H9 (cell line): Measurements from ENCODE around the gene GLB1L. TPM values are rescaled to one million over a fixed set of nuclear protein-coding genes. Genes with fewer than 3 reads are reported as not detected.
A peak's percentile ranks its signal among the peaks of the same experiment; 100 is the strongest.

Experiments used
- DNase-seq: peaks from one replicate; pipeline ENCODE4 v3.0.0-alpha.2; 2017
- H2AFZ ChIP-seq: one replicate; pipeline ENCODE4 v1.6.1; 2013; ENCODE audit warnings: mild to moderate bottlenecking, low read length, control low read depth, moderate library complexity
- H2AK5ac ChIP-seq: 2 replicates; pipeline ENCODE4 v1.6.1; 2013; ENCODE audit warnings: low read length, control low read depth, mixed read lengths; ENCODE audit not compliant: insufficient read length
- H2BK120ac ChIP-seq: one replicate; pipeline ENCODE4 v1.6.1; 2013; ENCODE audit warnings: low read depth, mild to moderate bottlenecking, low read length, control low read depth, inconsistent platforms; ENCODE audit not compliant: poor library complexity, severe bottlenecking
- H2BK12ac ChIP-seq: 2 replicates; pipeline ENCODE4 v1.6.1; 2013; ENCODE audit warnings: low read length, control low read depth, mixed read lengths, low read depth; ENCODE audit not compliant: insufficient read length
- H2BK15ac ChIP-seq: 2 replicates; pipeline ENCODE4 v1.6.1; 2013; ENCODE audit warnings: low read depth, low read length, control low read depth
- H2BK20ac ChIP-seq: one replicate; pipeline ENCODE4 v1.6.1; 2013; ENCODE audit warnings: low read depth, mild to moderate bottlenecking, low read length, control low read depth, inconsistent platforms; ENCODE audit not compliant: poor library complexity, severe bottlenecking
- H2BK5ac ChIP-seq: 2 replicates; pipeline ENCODE4 v1.6.1; 2013; ENCODE audit warnings: low read length, control low read depth, mixed read lengths; ENCODE audit not compliant: insufficient read length
- H3K14ac ChIP-seq: 2 replicates; pipeline ENCODE4 v1.6.1; 2013; ENCODE audit warnings: low read length, control low read depth; ENCODE audit not compliant: insufficient read depth
- H3K18ac ChIP-seq: 2 replicates; pipeline ENCODE4 v1.6.1; 2013; ENCODE audit warnings: low read depth, mild to moderate bottlenecking, mixed read lengths, low read length, control low read depth; ENCODE audit not compliant: insufficient read length
- H3K23ac ChIP-seq: 2 replicates; pipeline ENCODE4 v1.6.1; 2013; ENCODE audit warnings: low read length, control low read depth, mixed read lengths, low read depth; ENCODE audit not compliant: insufficient read length
- H3K23me2 ChIP-seq: 2 replicates; pipeline ENCODE4 v1.6.1; 2013; ENCODE audit warnings: low read depth, mild to moderate bottlenecking, mixed read lengths, low read length, control low read depth; ENCODE audit not compliant: insufficient read length, poor library complexity, severe bottlenecking
- H3K27ac ChIP-seq: 2 replicates; pipeline ENCODE4 v1.5.1; 2013; ENCODE audit warnings: low read length, control low read depth, mixed read lengths, low read depth; ENCODE audit not compliant: insufficient read length
- H3K27me3 ChIP-seq: 2 replicates; pipeline ENCODE4 v1.6.1; 2013; ENCODE audit warnings: low read length, control low read depth, inconsistent platforms; ENCODE audit not compliant: insufficient read depth
- H3K4ac ChIP-seq: 2 replicates; pipeline ENCODE4 v1.6.1; 2013; ENCODE audit warnings: low read depth, mild to moderate bottlenecking, control low read depth, inconsistent platforms, low read length, moderate library complexity
- H3K4me1 ChIP-seq: 2 replicates; pipeline ENCODE4 v1.6.1; 2013; ENCODE audit warnings: low read length, control low read depth, inconsistent platforms; ENCODE audit not compliant: insufficient read depth
- H3K4me2 ChIP-seq: 2 replicates; pipeline ENCODE4 v1.6.1; 2013; ENCODE audit warnings: low read length, control low read depth, mixed read lengths; ENCODE audit not compliant: insufficient read length, insufficient read depth
- H3K56ac ChIP-seq: 2 replicates; pipeline ENCODE4 v1.6.1; 2013; ENCODE audit warnings: low read depth, mild to moderate bottlenecking, mixed read lengths, low read length, control low read depth; ENCODE audit not compliant: insufficient read length
- H3K79me1 ChIP-seq: 2 replicates; pipeline ENCODE4 v1.6.1; 2013; ENCODE audit warnings: low read depth, mild to moderate bottlenecking, moderate library complexity, low read length, control low read depth, inconsistent platforms; ENCODE audit not compliant: insufficient read depth, poor library complexity, severe bottlenecking
- H3K79me2 ChIP-seq: 2 replicates; pipeline ENCODE4 v1.6.1; 2013; ENCODE audit warnings: low read length, control low read depth, inconsistent platforms; ENCODE audit not compliant: insufficient read depth
- H3K9ac ChIP-seq: 2 replicates; pipeline ENCODE4 v1.6.1; 2013; ENCODE audit warnings: low read length, control low read depth, mixed read lengths; ENCODE audit not compliant: insufficient read length; ENCODE audit errors: extremely low read depth
- H3K9me3 ChIP-seq: one replicate; pipeline ENCODE4 v1.6.1; 2013; ENCODE audit warnings: low read depth, low read length, inconsistent platforms; ENCODE audit not compliant: control insufficient read depth
- H3T11ph ChIP-seq: one replicate; pipeline ENCODE4 v1.6.1; 2013; ENCODE audit warnings: mild to moderate bottlenecking, low read length, control low read depth, inconsistent platforms
- H4K20me1 ChIP-seq: one replicate; pipeline ENCODE4 v1.6.1; 2013; ENCODE audit not compliant: control insufficient read depth, insufficient read length, insufficient read depth
- H4K5ac ChIP-seq: 2 replicates; pipeline ENCODE4 v1.6.1; 2013; ENCODE audit warnings: low read depth, mild to moderate bottlenecking, mixed read lengths, low read length, control low read depth; ENCODE audit not compliant: insufficient read length
- H4K8ac ChIP-seq: replicated peaks from 2 replicates; pipeline ENCODE4 v1.6.1; 2013; ENCODE audit warnings: low read length, control low read depth, mixed read lengths, low read depth; ENCODE audit not compliant: insufficient read length
- H4K91ac ChIP-seq: 2 replicates; pipeline ENCODE4 v1.6.1; 2013; ENCODE audit warnings: low read depth, mild to moderate bottlenecking, moderate library complexity, mixed read lengths, low read length, control low read depth; ENCODE audit not compliant: insufficient read length
- H3K27ac Mint-ChIP-seq, 3 experiments: 2 replicates in 2 of 3; 3 replicates in 1 of 3; pipeline ENCODE4 v1.8.0; 2020 to 2021; ENCODE audit warnings: mixed read lengths in 3 of 3, mild to moderate bottlenecking in 1 of 3, moderate library complexity in 1 of 3
- H3K27me3 Mint-ChIP-seq: 2 replicates; pipeline ENCODE4 v1.8.0; 2021; ENCODE audit warnings: low read depth, mild to moderate bottlenecking, moderate library complexity, mixed read lengths
- H3K36me3 Mint-ChIP-seq, 3 experiments: 2 replicates in 2 of 3; 3 replicates in 1 of 3; pipeline ENCODE4 v1.8.0; 2020 to 2021; ENCODE audit warnings: low read depth in 3 of 3, mixed read lengths in 3 of 3; ENCODE audit not compliant: insufficient read depth in 1 of 3
- H3K4me1 Mint-ChIP-seq, 2 experiments: 2 replicates each; pipeline ENCODE4 v1.8.0; 2020; ENCODE audit warnings: mixed read lengths in 2 of 2
- H3K4me3 Mint-ChIP-seq, 2 experiments: 2 replicates in 1 of 2; 3 replicates in 1 of 2; pipeline ENCODE4 v1.8.0; 2020 to 2021; ENCODE audit warnings: mild to moderate bottlenecking in 2 of 2, mixed read lengths in 2 of 2, moderate library complexity in 1 of 2
- H3K9me3 Mint-ChIP-seq, 2 experiments: 2 replicates in 1 of 2; 3 replicates in 1 of 2; pipeline ENCODE4 v1.8.0; 2020; ENCODE audit warnings: mild to moderate bottlenecking in 2 of 2, mixed read lengths in 2 of 2, moderate library complexity in 1 of 2
- CTCF ChIP-seq: fragments of 200-600 bp; sonication (generic); conservative IDR thresholded peaks from 3 replicates; pipeline ENCODE4 v1.8.0; 2021; ENCODE audit warnings: antibody characterized with exemption, mild to moderate bottlenecking
- WGBS: extraction: QIAGEN DNeasy Blood & Tissue Kit; methylation state at CpG from one replicate; pipeline ENCODE4 v1.1.7; 2013; ENCODE audit warnings: missing lambda C conversion rate, low lambda C conversion rate, mixed read lengths; ENCODE audit not compliant: insufficient read length; ENCODE audit errors: extremely low coverage; 5-methylcytosine and 5-hydroxymethylcytosine counted together
- total RNA-seq: library from RNA; stranded (reverse); gene quantifications from 2 replicates; pipeline ENCODE4 v1.2.1, GENCODE V29; 2021

Gene GLB1L
- total RNA-seq, 1 experiment from 2014 or later, result 6.5 TPM

GRCh38 chr2:219207134-219207883 is 37.9 kb downstream of the GLB1L start:
- Histone ChIP-seq H3K4me1 (no peaks in the 10 kb centered on the region), H3K27me3 (no peaks in the 10 kb centered on the region), H2BK120ac (no peak overlapping the region), H3K18ac (no peak overlapping the region), H3K4me2 (peak overlapping the region; percentile 67), H2AK5ac (no peak overlapping the region), H4K91ac (no peak overlapping the region), H3K56ac (no peak overlapping the region), H2BK5ac (no peak overlapping the region), H4K8ac (no peak overlapping the region), H3K4ac (no peak overlapping the region), H3K23me2 (peaks cover 4% of the 10 kb centered on the region), H2BK20ac (no peak overlapping the region), H2BK15ac (no peak overlapping the region), H3T11ph (no peak overlapping the region), H2AFZ (no peak overlapping the region), H3K79me2 (no peaks in the 10 kb centered on the region), H3K9me3 (no peaks in the 10 kb centered on the region), H3K14ac (no peak overlapping the region), H3K79me1 (no peaks in the 10 kb centered on the region), H3K27ac (no peak overlapping the region), H2BK12ac (no peak overlapping the region), H3K23ac (no peak overlapping the region), H4K20me1 (no peaks in the 10 kb centered on the region), H3K9ac (peak overlapping the region; percentile 3), H4K5ac (no peak overlapping the region)
- H3K4me3 Mint-ChIP-seq, result peak overlapping the region; percentile 83 to 88
- no CpG with 5 or more reads among the region's 22 CpGs for WGBS
- H3K9me3 Mint-ChIP-seq, result peaks cover 3% of the 10 kb centered on the region in 2 experiments; a peak in 3 of 5 replicates
- peaks cover 8 to 13% of the 10 kb centered on the region in 2 experiments for H3K4me1 Mint-ChIP-seq
- peak overlapping the region in 2 of 3 experiments; percentile 1 to 63; a peak in 3 of 7 replicates for H3K27ac Mint-ChIP-seq
- no peak for DNase-seq
- peaks cover 10% of the 10 kb centered on the region for H3K27me3 Mint-ChIP-seq
- H3K36me3 Mint-ChIP-seq, result peaks cover 7 to 46% (median 37%) of the 10 kb centered on the region in 3 experiments
- no peak for TF ChIP-seq CTCF
